ENCODE measurements around the gene INTS13. TPM values are rescaled to one million over a fixed set of nuclear protein-coding genes. Genes with fewer than 3 reads are reported as not detected.
A peak's percentile ranks its signal among the peaks of the same experiment; 100 is the strongest.

The INTS13 gene
- total and polyA plus RNA-seq, 2 donors (not counting 3 experiments of a cell fraction or from before 2014, with no cell fraction given), result 8.7 to 35.9 TPM

GRCh38 chr12:26878661-26879119 is 59.1 kb downstream of the INTS13 start:
- BruUV-seq (replicated peaks), result no TSS peak
- no peaks in the 10 kb centered on the region for H3K79me2 ChIP-seq (ENCODE audit: control insufficient read depth, insufficient read depth, low read length)
- dilution Hi-C loops (cut with MboI; ENCODE audit: extremely low pct_ligation_motif_present, low sequenced_read_pairs) (no loop called here), intact Hi-C loops (cut with micrococcal nuclease) (loop anchor here (1.0 kb wide), 2 partner anchors 21 to 25 kb away; no protein-coding TSS in a partner anchor)
- H3K36me3 ChIP-seq (ENCODE audit: control insufficient read depth in 2 of 2, extremely low read depth in 1 of 2, insufficient read depth in 2 of 2, low read length in 2 of 2), result no peaks in the 10 kb centered on the region
- no peak overlapping the region for H3K4me3 ChIP-seq (replicated peaks in 1 of 3; ENCODE audit: insufficient read depth in 1 of 3, low read depth in 1 of 3, low read length in 3 of 3)
- H4K20me1 ChIP-seq (replicated peaks; ENCODE audit: control insufficient read depth, extremely low read depth, insufficient read depth, low read length), result no peaks in the 10 kb centered on the region
- peaks cover 9% of the 10 kb centered on the region for H3K4me1 ChIP-seq (ENCODE audit: control insufficient read depth, extremely low read depth, insufficient read depth, low read length)
- H3K9me1 ChIP-seq (replicated peaks; ENCODE audit: control insufficient read depth, extremely low read depth, insufficient read depth, low read length), result no peaks in the 10 kb centered on the region
- H3K27ac ChIP-seq (ENCODE audit: insufficient read depth, low read depth, low read length), result no peak overlapping the region
- FAIRE-seq, result peak; percentile 78
- ChIA-PET CTCF (interaction anchor here (0.7 to 2.3 kb wide), 16 partner anchors 9 to 427 kb away, joined by 3 to 21 read pairs (median 6); partner anchors contain the start of gene ITPR2), POLR2A (interaction anchor here (0.6 to 0.9 kb wide), 2 partner anchors 21 to 46 kb away, joined by 3 to 4 read pairs; no protein-coding TSS in a partner anchor)
- H3K4me2 ChIP-seq (ENCODE audit: insufficient read depth, low read length), result peak overlapping the region; percentile 19
- H3K9ac ChIP-seq (replicated peaks; ENCODE audit: extremely low read depth, insufficient read depth, low read length), result no peak overlapping the region
- H3K9me3 ChIP-seq (replicated peaks; ENCODE audit: control insufficient read depth, insufficient read depth, low read length), result no peaks in the 10 kb centered on the region
- H3K27me3 ChIP-seq (ENCODE audit: control insufficient read depth in 2 of 2, insufficient read depth in 2 of 2, low read length in 2 of 2), result no peaks in the 10 kb centered on the region
- H2AFZ ChIP-seq (ENCODE audit: low read depth, low read length), result no peak overlapping the region
- peak; percentile 93 for DNase-seq (ENCODE audit: low read depth, low spot score)
- TF ChIP-seq FOS (IDR thresholded peaks at IDR 0.05; ENCODE audit: borderline replicate concordance, insufficient read depth, low read length) (no peak), POLR2A (IDR thresholded peaks at IDR 0.05; ENCODE audit: low read depth, low read length) (no peak), MAX (IDR thresholded peaks at IDR 0.05; ENCODE audit: insufficient read depth, insufficient read length) (no peak), EZH2 (IDR thresholded peaks at IDR 0.05; ENCODE audit: borderline replicate concordance, low read depth, low read length, severe bottlenecking) (no peak), GATA2 (IDR thresholded peaks at IDR 0.05; ENCODE audit: insufficient read depth, insufficient read length, low read depth, low read length) (no peak), JUN (IDR thresholded peaks at IDR 0.05; ENCODE audit: borderline replicate concordance, insufficient read depth, insufficient read length, low read depth) (no peak)

All from endothelial cell of umbilical vein (primary cell).